HG03575 (cell line): ENCODE results near the gene FAM131C.
"Not testable (repeated sequence)": the region's sequence is repeated elsewhere in the genome, so short reads cannot be mapped to it uniquely, and the experiment has no call there.

Experiments
- ATAC-seq: cut with Tn5 transposase; IDR thresholded peaks from one replicate; pipeline ENCODE4 v1.9.1; 2021; ENCODE audit not compliant: unreplicated experiment, insufficient number of reproducible peaks, low FRiP score; ENCODE audit errors: extremely low read depth

Gene FAM131C

GRCh38 chr1:16110456-16110855 is 37.0 kb upstream of the FAM131C start:
- no peak for ATAC-seq

DNA sequence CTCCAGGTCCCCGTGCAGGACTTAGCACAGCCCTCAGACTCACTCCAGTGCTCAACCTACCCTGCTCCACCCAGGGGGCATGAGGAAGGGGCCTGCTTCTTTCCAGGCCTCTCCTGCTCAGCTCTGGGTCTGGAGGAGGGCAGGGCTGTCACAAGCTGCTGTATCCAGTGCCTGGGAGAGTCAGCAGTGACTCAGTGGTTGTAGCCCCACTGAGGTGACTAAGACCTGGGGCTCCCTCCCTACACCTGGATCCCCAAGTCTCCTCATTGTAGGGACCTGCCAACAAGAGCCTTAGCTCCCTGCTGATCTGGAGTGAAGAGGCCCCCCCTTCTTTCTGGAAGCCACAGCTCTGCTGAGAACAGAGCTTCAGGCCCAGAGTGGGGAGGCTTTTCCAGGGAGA is 36.1 kb upstream of the FAM131C start:
- ATAC-seq = no peak

DNA sequence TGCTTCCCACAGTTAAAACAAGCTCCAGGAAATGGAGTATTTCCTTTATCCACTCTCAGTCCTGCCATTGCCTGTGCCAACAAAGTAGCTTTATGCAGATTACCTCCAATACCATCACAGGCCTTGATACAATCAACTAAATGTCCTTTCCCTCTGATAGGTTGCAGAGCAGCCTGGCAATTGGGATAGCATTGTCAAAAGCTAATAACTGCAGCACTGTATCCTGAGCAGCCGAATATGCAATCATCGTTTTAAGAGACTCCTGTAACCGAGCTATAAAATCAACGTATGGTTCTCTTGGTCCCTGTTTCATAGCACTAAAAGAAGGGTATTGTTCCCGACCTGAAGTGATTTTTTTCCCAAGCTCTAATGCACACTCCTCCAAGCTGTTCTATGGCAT is 33.6 kb upstream of the FAM131C start:
- ATAC-seq = not testable (repeated sequence)

DNA sequence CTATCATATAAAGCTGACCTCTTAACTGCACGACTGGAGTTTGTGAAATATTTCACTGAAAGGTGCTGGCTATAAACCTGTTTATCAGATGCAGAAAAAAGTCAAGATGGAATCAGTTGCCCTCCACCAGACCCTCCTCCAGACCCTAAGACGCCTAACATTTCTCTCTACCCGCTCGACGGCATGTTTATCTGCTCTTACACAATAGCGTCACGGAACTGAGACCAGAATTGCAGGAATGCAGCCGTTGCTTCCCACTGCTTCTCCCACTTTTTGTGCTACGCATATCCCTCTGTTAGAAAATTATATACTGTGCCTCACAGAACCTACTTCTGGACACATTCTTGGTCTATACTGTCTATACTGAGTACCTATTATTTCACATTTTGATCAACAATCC is 28.2 kb upstream of the FAM131C start:
- no peak for ATAC-seq

DNA sequence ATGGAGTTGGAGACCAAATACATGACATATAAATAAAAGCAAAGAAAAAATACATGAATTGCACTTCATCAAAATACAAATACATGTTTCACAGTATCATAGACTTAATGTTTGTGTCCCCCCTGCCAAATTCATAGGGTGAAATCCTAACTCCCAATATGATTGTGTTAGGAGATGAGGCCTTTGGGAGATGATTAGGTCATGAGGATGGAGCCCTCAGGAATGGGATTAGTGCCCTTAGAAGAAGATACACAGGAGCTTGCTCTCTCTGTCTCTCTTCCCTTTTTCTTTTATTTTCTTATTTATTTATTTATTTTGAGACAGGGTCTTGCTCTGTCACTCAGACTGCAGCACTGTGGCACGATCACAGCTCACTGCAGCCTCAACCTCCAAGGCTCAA is 26.0 kb upstream of the FAM131C start:
- ATAC-seq = no peak

DNA sequence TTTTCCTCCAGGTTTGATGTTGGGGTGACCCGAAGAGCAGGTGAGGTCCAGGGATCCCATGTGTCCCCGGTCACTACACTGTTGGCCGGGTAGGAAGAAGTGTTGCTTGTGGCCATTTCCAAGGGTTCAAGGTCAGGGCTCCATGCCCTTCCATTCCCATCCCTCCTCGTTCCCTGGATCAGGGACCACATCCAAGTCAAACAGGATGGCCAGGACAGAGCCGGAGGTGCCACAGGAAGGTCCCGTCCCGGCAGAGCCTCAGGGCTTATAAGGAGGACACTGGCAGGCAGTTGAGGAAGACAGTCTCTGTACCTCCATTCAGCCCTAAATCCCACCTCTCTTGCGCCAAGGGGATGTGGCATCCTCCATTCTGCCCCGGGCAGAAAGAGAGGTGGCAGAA is 22.0 kb upstream of the FAM131C start:
- ATAC-seq = no peak

- ATAC-seq = no peak
These were observed 21.2 kb upstream of the FAM131C start for GRCh38 chr1:16094453-16095158.

DNA sequence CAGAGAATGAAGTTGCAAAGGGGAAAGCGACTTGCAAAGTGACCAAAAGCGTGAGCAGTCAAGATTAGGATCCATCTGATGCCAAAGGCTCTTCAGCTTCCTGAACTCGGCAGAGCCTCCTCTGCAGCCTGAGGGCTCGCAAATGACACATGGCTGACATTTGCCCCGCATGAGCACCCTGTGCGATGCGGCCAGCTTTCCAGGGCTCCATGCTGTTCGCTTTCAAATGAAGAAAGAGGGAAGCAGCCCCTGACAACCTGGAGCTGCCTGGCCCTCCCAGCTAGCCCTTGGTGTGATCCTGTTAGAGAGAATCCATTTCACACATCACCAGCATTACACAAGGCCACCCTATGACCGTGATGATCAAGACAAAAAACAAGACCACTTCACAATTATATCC is 20.2 kb upstream of the FAM131C start:
- ATAC-seq = no peak

GRCh38 chr1:16092923-16093511 is 19.6 kb upstream of the FAM131C start:
- no peak for ATAC-seq

- no peak for ATAC-seq
These were observed 18.9 kb upstream of the FAM131C start for GRCh38 chr1:16092097-16092922.

GRCh38 chr1:16091296-16091695 is 17.8 kb upstream of the FAM131C start:
- no peak for ATAC-seq

DNA sequence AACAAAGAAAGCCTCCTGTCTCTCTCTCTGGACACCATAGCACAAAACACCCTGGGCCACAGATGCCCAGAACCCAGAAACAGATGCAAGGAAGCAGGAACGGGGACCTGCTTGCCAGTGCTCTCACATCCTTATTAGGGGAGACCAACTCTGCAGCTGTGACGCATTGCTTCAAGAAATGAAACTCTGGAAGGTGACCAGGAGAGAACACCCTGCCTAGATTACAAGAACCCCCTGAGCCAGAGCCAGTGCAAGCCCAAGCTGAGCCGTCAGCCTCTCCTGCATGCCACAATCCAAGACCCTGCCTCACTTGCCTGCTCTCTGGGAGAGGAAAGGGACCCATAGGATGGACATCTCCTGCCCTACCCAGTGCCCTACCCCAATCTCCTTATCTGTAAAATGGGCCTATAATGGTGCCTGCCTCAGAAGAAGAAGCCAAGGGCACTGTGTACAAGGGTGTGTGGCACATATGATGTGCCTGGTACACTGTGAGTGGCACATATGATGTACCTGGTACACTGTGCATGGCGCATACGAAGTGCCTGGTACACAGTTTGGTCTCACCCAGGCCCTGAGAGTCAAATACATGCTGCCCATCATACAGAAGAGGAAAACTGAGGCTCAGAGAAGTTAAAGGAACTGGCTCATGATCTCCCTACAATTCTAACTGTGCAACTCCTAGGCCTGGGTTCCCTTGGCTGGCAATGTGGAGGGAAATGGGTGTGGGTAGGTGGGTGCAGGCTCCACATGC is 16.8 kb upstream of the FAM131C start:
- no peak for ATAC-seq

DNA sequence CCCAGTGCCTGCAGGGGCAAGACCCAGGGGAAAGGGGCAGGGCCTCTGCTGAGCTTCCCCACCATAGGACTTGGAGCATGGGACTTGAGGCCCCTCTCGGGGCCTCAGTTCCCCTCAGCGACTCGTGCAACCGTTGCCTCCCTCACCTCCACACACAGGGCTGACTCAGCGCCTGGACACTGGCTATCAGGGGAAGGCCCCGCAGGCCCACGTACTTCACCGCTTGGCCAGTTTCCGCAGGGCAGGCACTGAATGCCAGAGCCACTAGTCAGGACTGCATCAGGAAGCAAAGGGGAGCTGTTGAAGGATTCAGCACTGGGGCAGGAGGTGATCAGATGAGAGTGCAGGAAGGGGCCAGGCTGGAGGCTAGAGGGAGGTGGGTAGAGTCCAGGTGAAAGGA is 15.5 kb upstream of the FAM131C start:
- no peak for ATAC-seq

GRCh38 chr1:16088351-16088911 is 15.0 kb upstream of the FAM131C start:
- no peak for ATAC-seq

DNA sequence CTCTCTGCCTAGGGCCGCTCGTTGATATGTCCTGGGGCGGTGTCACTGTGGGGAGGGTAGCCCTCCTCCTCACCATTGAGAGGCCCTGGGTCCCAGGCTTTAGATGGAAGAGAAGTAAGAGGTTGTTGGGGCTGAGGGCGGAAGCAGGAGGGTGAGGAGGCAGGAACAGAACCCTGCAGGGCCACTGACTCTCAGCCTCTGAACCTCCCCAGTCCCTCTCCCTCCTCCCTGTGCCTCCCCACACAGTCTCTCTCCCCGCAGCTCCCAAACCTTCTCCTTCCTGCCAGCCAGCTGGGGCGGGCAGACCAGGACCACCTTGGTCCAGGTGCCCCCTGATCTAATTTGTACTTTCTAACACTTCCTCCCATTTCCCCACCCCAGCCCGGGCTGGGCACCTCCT is 14.3 kb upstream of the FAM131C start:
- no peak for ATAC-seq

- ATAC-seq = no peak
These were observed 12.1 kb upstream of the FAM131C start for GRCh38 chr1:16085522-16085921.

DNA sequence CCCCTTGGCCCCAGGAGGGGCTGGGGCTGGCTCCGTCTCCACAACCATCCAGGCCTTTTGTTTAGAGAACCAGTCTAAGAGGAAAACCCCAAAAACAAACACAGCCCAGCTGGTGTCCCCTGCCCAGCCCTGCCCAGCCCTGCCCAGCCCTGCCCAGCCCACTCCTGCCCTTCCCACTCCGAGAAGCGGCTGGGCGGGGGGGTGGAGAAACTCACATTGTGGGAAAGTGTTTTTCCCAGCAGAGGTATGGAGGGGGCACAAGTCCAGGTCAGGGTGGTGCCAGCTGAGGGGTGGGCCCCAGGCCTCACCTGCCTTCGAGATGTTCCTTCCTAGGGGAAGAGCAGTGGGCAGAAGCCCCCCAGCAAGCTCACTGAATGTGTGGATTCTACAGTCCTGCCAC is 10.0 kb upstream of the FAM131C start:
- no peak for ATAC-seq

DNA sequence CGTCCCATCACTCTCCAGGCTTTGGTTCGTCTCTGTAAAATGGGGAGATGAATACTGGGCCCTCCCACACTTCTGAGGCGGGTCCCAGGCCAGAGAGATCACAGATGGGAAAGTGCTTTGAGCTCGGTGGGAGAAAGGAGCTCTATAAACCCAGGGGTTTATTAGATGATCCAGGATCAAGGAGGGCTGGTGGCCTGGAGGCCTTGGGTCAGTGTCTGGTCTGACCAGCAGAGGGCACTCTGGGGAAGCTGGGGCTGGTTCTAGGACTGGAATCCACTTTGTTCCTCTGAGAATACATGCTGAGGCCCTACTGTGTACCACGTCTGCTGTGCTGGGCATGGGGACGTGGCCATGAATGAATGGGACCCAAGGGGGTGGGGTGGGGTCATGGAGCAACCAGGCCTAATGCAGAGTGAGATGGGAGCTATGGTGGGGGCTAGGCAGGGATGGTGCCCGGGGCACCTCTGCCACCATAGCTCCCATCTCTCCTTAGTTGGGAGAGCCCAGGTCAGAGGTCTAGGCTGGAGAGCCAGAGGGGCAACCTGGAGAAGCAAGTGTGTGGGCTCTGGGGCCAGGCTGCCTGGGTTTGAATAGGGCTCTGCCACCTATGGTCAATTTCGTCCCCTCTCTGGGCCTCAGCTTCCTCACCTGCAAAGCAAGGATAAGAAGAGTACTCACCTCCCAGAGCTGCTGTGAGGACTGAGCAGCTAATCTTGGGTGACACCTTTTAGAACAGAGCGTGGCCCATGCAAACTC is 9.0 kb upstream of the FAM131C start:
- ATAC-seq = no peak

DNA sequence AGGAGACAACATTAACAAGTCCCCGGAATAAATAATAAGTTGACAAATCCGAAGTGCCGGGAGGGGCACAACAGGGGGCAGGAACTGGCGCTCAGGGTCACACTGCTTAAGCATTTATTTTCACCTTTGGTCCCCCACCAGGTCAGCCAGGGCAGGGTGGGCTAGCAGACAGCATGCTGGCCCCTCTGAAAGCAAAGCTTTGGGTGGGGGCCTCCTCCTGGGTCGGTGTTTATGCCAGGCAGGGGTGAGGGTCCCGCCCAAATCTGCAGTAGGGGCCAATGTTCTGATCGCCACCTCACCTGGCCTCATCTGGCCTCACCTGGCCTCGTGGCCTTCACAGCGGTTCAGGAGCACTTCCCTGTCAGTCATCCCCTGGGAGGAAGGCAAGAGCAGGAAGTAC is 8.2 kb upstream of the FAM131C start:
- no peak for ATAC-seq
